Endothelial cell of umbilical vein (primary cell): ENCODE results near the gene BTK.

Experiments
- CTCF ChIP-seq, 2 donors: IDR thresholded peaks; 1 replicate in 1 of 2; 2 replicates in 1 of 2; pipeline ENCODE4 v1.5.1; 2011; ENCODE audit warnings: low read length in 2 of 2, mild to moderate bottlenecking in 2 of 2, moderate library complexity in 2 of 2, control low read depth in 1 of 2, inconsistent platforms in 1 of 2, low read depth in 1 of 2; ENCODE audit not compliant: insufficient read depth in 1 of 2; ENCODE audit errors: extremely low read depth in 1 of 2
- EZH2 ChIP-seq: IDR thresholded peaks from 2 replicates; pipeline ENCODE4 v1.6.1; 2012; ENCODE audit warnings: borderline replicate concordance, low read depth, mild to moderate bottlenecking, moderate library complexity, low read length, inconsistent platforms; ENCODE audit not compliant: severe bottlenecking
- JUN ChIP-seq: IDR thresholded peaks from 2 replicates; pipeline ENCODE4 v1.6.1; 2011; ENCODE audit warnings: borderline replicate concordance, low read depth; ENCODE audit not compliant: insufficient read length, insufficient read depth
- MAX ChIP-seq: IDR thresholded peaks from 2 replicates; pipeline ENCODE4 v1.6.1; 2011; ENCODE audit not compliant: insufficient read depth, insufficient read length
- MYC ChIP-seq: IDR thresholded peaks from one replicate; pipeline ENCODE4 v1.6.1; 2011; ENCODE audit warnings: mild to moderate bottlenecking, low read depth, low read length
- POLR2A ChIP-seq: IDR thresholded peaks from 2 replicates; pipeline ENCODE4 v1.6.1; 2012; ENCODE audit warnings: low read depth, mild to moderate bottlenecking, control low read depth, low read length

- no peak for TF ChIP-seq CTCF (IDR thresholded peaks at IDR 0.05; ENCODE audit: extremely low read depth in 1 of 2, insufficient read depth in 1 of 2, low read depth in 1 of 2, low read length in 2 of 2)
- TF ChIP-seq POLR2A: no peak
- no peak for TF ChIP-seq EZH2
- TF ChIP-seq MYC: no peak
- no peak for TF ChIP-seq MAX
- no peak for TF ChIP-seq JUN
Measured at GRCh38 chrX:101337776-101338271, 48.2 kb downstream of the BTK start.
